Measurements from ENCODE around the gene FOXP1.

The FOXP1 gene

GRCh38 chr3:71453822-71454511 lies 129.6 kb downstream of the FOXP1 start:
- peak overlapping the region; percentile 42 for H3K27ac ChIP-seq (ENCODE audit: low read depth, low read length)
- H4K20me1 ChIP-seq (ENCODE audit: low read depth, low read length) = no peaks in the 10 kb centered on the region
- peak overlapping the region; percentile 42 for H2AFZ ChIP-seq (ENCODE audit: low read depth, low read length, severe bottlenecking)
- no peaks in the 10 kb centered on the region for H3K9me3 ChIP-seq (ENCODE audit: insufficient read depth, low read length)
- H3K4me2 ChIP-seq (ENCODE audit: low read depth, low read length, poor library complexity, severe bottlenecking) = peak overlapping the region; percentile 38
- no peaks in the 10 kb centered on the region for H3K36me3 ChIP-seq (ENCODE audit: low read length)
- TF ChIP-seq EZH2phosphoT487 (conservative IDR thresholded peaks at IDR 0.05; ENCODE audit: low read length) = no peak
- TF ChIP-seq, protein P1, sequence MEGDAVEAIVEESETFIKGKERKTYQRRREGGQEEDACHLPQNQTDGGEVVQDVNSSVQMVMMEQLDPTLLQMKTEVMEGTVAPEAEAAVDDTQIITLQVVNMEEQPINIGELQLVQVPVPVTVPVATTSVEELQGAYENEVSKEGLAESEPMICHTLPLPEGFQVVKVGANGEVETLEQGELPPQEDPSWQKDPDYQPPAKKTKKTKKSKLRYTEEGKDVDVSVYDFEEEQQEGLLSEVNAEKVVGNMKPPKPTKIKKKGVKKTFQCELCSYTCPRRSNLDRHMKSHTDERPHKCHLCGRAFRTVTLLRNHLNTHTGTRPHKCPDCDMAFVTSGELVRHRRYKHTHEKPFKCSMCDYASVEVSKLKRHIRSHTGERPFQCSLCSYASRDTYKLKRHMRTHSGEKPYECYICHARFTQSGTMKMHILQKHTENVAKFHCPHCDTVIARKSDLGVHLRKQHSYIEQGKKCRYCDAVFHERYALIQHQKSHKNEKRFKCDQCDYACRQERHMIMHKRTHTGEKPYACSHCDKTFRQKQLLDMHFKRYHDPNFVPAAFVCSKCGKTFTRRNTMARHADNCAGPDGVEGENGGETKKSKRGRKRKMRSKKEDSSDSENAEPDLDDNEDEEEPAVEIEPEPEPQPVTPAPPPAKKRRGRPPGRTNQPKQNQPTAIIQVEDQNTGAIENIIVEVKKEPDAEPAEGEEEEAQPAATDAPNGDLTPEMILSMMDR (IDR thresholded peaks at IDR 0.05; ENCODE audit: insufficient read depth, low read length, poor library complexity, severe bottlenecking) = no peak
- H3F3A ChIP-seq (ENCODE audit: insufficient read depth) = no peaks in the 10 kb centered on the region
- peak overlapping the region; percentile 6; the same call in 1 of the 2 replicates for H3K9ac ChIP-seq (ENCODE audit: low read length)
- no peaks in the 10 kb centered on the region for H3K79me2 ChIP-seq (ENCODE audit: insufficient read depth, low read length)
- H3K4me3 ChIP-seq (ENCODE audit: insufficient read depth, low read length, poor library complexity, severe bottlenecking) = no peak overlapping the region
- H3K9me2 ChIP-seq (replicated peaks; ENCODE audit: insufficient read depth, low read length) = no peaks in the 10 kb centered on the region
- no peaks in the 10 kb centered on the region for H3K27me3 ChIP-seq (ENCODE audit: low read length)

DNA sequence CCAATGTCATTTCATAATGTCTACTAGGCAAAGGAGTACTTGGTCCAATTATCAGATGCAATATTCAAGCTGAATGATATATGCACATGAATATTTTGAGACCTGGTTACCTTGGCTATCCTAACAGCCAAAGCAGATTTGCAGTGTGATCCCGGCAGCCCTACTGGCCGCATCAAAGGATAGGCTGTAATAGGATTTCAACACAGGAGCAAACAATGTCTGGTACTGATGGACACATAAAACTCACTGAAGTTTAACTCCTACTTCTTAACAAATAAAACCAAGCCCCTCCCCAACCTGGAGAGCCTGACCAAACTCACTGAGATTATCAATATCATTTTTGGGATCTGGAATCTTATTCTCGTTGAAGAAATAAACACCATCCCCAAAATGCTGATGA lies 130.2 kb downstream of the FOXP1 start:
- TF ChIP-seq, protein P1 (IDR thresholded peaks at IDR 0.05; ENCODE audit: insufficient read depth, low read length, poor library complexity, severe bottlenecking) = no peak
- TF ChIP-seq EZH2phosphoT487 (conservative IDR thresholded peaks at IDR 0.05; ENCODE audit: low read length) = no peak
- Histone ChIP-seq H3K4me3 (ENCODE audit: insufficient read depth, low read length, poor library complexity, severe bottlenecking) (no peak overlapping the region), H3K9ac (ENCODE audit: low read length) (no peak overlapping the region), H3K9me3 (ENCODE audit: insufficient read depth, low read length) (no peaks in the 10 kb centered on the region), H3K9me2 (replicated peaks; ENCODE audit: insufficient read depth, low read length) (no peaks in the 10 kb centered on the region), H3K79me2 (ENCODE audit: insufficient read depth, low read length) (no peaks in the 10 kb centered on the region), H2AFZ (ENCODE audit: low read depth, low read length, severe bottlenecking) (no peak overlapping the region), H3K36me3 (ENCODE audit: low read length) (no peaks in the 10 kb centered on the region), H3F3A (ENCODE audit: insufficient read depth) (no peaks in the 10 kb centered on the region), H3K4me2 (ENCODE audit: low read depth, low read length, poor library complexity, severe bottlenecking) (peak overlapping the region; percentile 38), H3K27ac (ENCODE audit: low read depth, low read length) (no peak overlapping the region), H4K20me1 (ENCODE audit: low read depth, low read length) (no peaks in the 10 kb centered on the region), H3K27me3 (ENCODE audit: low read length) (no peaks in the 10 kb centered on the region)

- no peaks in the 10 kb centered on the region for H4K20me1 ChIP-seq (ENCODE audit: low read depth, low read length)
- H3K9me3 ChIP-seq (ENCODE audit: insufficient read depth, low read length) = no peaks in the 10 kb centered on the region
- no peak overlapping the region for H2AFZ ChIP-seq (ENCODE audit: low read depth, low read length, severe bottlenecking)
- no peaks in the 10 kb centered on the region for H3F3A ChIP-seq (ENCODE audit: insufficient read depth)
- H3K4me2 ChIP-seq (ENCODE audit: low read depth, low read length, poor library complexity, severe bottlenecking) = no peak overlapping the region
- no peaks in the 10 kb centered on the region for H3K9me2 ChIP-seq (replicated peaks; ENCODE audit: insufficient read depth, low read length)
- no peak overlapping the region for H3K9ac ChIP-seq (ENCODE audit: low read length)
- H3K79me2 ChIP-seq (ENCODE audit: insufficient read depth, low read length) = no peaks in the 10 kb centered on the region
- no peak overlapping the region for H3K27ac ChIP-seq (ENCODE audit: low read depth, low read length)
- no peak for TF ChIP-seq EZH2phosphoT487 (conservative IDR thresholded peaks at IDR 0.05; ENCODE audit: low read length)
- TF ChIP-seq, protein P1 (IDR thresholded peaks at IDR 0.05; ENCODE audit: insufficient read depth, low read length, poor library complexity, severe bottlenecking) = no peak
- H3K4me3 ChIP-seq (ENCODE audit: insufficient read depth, low read length, poor library complexity, severe bottlenecking) = no peak overlapping the region
- H3K36me3 ChIP-seq (ENCODE audit: low read length) = no peaks in the 10 kb centered on the region
- no peaks in the 10 kb centered on the region for H3K27me3 ChIP-seq (ENCODE audit: low read length)
These were observed 131.7 kb downstream of the FOXP1 start for GRCh38 chr3:71451812-71452211.

Measured in SU-DHL-6 (cell line).